DOHH2 (cell line): ENCODE data around the gene TMEM186.

Experiments used
- H3F3A ChIP-seq: fragments of 200-600 bp; sonication (generic), shearing (Covaris generic); 2 replicates; pipeline ENCODE4 v1.6.0; 2016; ENCODE audit warnings: antibody characterized with exemption, mild to moderate bottlenecking; ENCODE audit not compliant: control insufficient read depth, insufficient read depth
- H3K27ac ChIP-seq: fragments of 200-600 bp; sonication (generic); 2 replicates; pipeline ENCODE4 v1.5.1; 2014; ENCODE audit warnings: low read depth, mild to moderate bottlenecking, low read length, moderate library complexity
- H3K27me3 ChIP-seq: fragments of 200-600 bp; sonication (generic); 2 replicates; pipeline ENCODE4 v1.6.1; 2014; ENCODE audit warnings: mild to moderate bottlenecking, low read length, mixed read lengths; ENCODE audit not compliant: control insufficient read depth
- H3K36me3 ChIP-seq: fragments of 200-600 bp; sonication (generic); 2 replicates; pipeline ENCODE4 v1.6.1; 2014; ENCODE audit warnings: mild to moderate bottlenecking, low read length, moderate library complexity, mixed read lengths; ENCODE audit not compliant: control insufficient read depth
- H3K4me1 ChIP-seq: fragments of 200-600 bp; sonication (generic); 2 replicates; pipeline ENCODE4 v1.6.1; 2014; ENCODE audit warnings: mild to moderate bottlenecking, low read length, mixed read lengths; ENCODE audit not compliant: control insufficient read depth
- H3K4me2 ChIP-seq: fragments of 200-600 bp; sonication (generic); 2 replicates; pipeline ENCODE4 v1.6.0; 2014; ENCODE audit warnings: mild to moderate bottlenecking, low read length, moderate library complexity
- H3K4me3 ChIP-seq: fragments of 200-600 bp; sonication (generic); 2 replicates; pipeline ENCODE4 v1.5.1; 2014; ENCODE audit warnings: mild to moderate bottlenecking, low read length, mixed read lengths
- H3K79me2 ChIP-seq: fragments of 200-600 bp; sonication (generic); 2 replicates; pipeline ENCODE4 v1.6.1; 2014; ENCODE audit warnings: mild to moderate bottlenecking, low read length, mixed read lengths; ENCODE audit not compliant: control insufficient read depth
- H3K9me2 ChIP-seq: fragments of 200-600 bp; sonication (generic); replicated peaks from 2 replicates; pipeline ENCODE4 v1.6.1; 2014; ENCODE audit warnings: mild to moderate bottlenecking, low read length, mixed read lengths; ENCODE audit not compliant: control insufficient read depth
- H3K9me3 ChIP-seq: fragments of 200-600 bp; sonication (generic); 2 replicates; pipeline ENCODE4 v1.6.1; 2014; ENCODE audit warnings: antibody characterized with exemption, low read length, mixed read lengths; ENCODE audit not compliant: control insufficient read depth, insufficient read depth
- H4K20me1 ChIP-seq: fragments of 200-600 bp; sonication (generic); 2 replicates; pipeline ENCODE4 v1.6.0; 2014; ENCODE audit warnings: low read depth, mild to moderate bottlenecking, antibody characterized with exemption, low read length, moderate library complexity; ENCODE audit not compliant: control insufficient read depth, insufficient read depth
- CTCF ChIP-seq: fragments of 200-600 bp; sonication (generic); IDR thresholded peaks from one replicate; pipeline ENCODE4 v1.5.1; 2014; ENCODE audit warnings: antibody characterized with exemption, mild to moderate bottlenecking, low read depth, low read length; ENCODE audit not compliant: poor library complexity, severe bottlenecking
- EZH2phosphoT487 ChIP-seq: fragments of 200-600 bp; sonication (generic); IDR thresholded peaks from 2 replicates; pipeline ENCODE4 v1.6.1; 2017; ENCODE audit warnings: borderline replicate concordance, mild to moderate bottlenecking, antibody characterized with exemption, low read length, moderate library complexity, mixed read lengths

TMEM186 gene

GRCh38 chr16:8808009-8808408, 10.6 kb upstream of the TMEM186 start:
- H4K20me1 ChIP-seq, result peaks cover 3% of the 10 kb centered on the region; the same call in 1 of the 2 replicates
- H3K4me2 ChIP-seq, result no peak overlapping the region

GRCh38 chr16:8807189-8807588, 9.8 kb upstream of the TMEM186 start:
- H3F3A ChIP-seq, result 0 out of 2 replicates have a peak, but pooled peaks cover 2% of the 10 kb centered on the region
- H3K9me2 ChIP-seq, result no peaks in the 10 kb centered on the region
- peaks cover 90% of the 10 kb centered on the region for H3K36me3 ChIP-seq
- H3K4me3 ChIP-seq, result no peak overlapping the region
- no peaks in the 10 kb centered on the region for H3K4me1 ChIP-seq
- H3K9me3 ChIP-seq, result no peaks in the 10 kb centered on the region
- TF ChIP-seq EZH2phosphoT487 (no peak), CTCF (no peak)
- H3K27me3 ChIP-seq, result no peaks in the 10 kb centered on the region
- peaks cover 3% of the 10 kb centered on the region; the same call in 1 of the 2 replicates for H4K20me1 ChIP-seq
- H3K79me2 ChIP-seq, result peaks cover 53% of the 10 kb centered on the region
- no peak overlapping the region for H3K27ac ChIP-seq
- no peak overlapping the region for H3K4me2 ChIP-seq

More at GRCh38 chr16:8808009-8808408, 10.6 kb upstream of the TMEM186 start:
- Histone ChIP-seq H3K9me2 (no peaks in the 10 kb centered on the region), H3K4me3 (no peak overlapping the region), H3K27ac (no peak overlapping the region), H3K9me3 (no peaks in the 10 kb centered on the region), H3K36me3 (peaks cover 90% of the 10 kb centered on the region), H3F3A (0 out of 2 replicates have a peak, but pooled peaks cover 2% of the 10 kb centered on the region), H3K27me3 (no peaks in the 10 kb centered on the region), H3K79me2 (peaks cover 45% of the 10 kb centered on the region), H3K4me1 (no peaks in the 10 kb centered on the region)
- TF ChIP-seq EZH2phosphoT487 (no peak), CTCF (no peak)

- H3K79me2 ChIP-seq, result peaks cover 61% of the 10 kb centered on the region
These were observed 9.0 kb upstream of the TMEM186 start for GRCh38 chr16:8806272-8806983.

More at GRCh38 chr16:8806272-8806983, 9.0 kb upstream of the TMEM186 start:
- no peaks in the 10 kb centered on the region for H3K9me2 ChIP-seq
- H3K4me2 ChIP-seq, result no peak overlapping the region
- H3F3A ChIP-seq, result 0 out of 2 replicates have a peak, but pooled peaks cover 2% of the 10 kb centered on the region
- no peaks in the 10 kb centered on the region for H3K27me3 ChIP-seq
- TF ChIP-seq CTCF (no peak), EZH2phosphoT487 (no peak)
- no peaks in the 10 kb centered on the region for H3K4me1 ChIP-seq
- no peak overlapping the region for H3K4me3 ChIP-seq
- H3K27ac ChIP-seq, result no peak overlapping the region
- H3K36me3 ChIP-seq, result peaks cover 89% of the 10 kb centered on the region
- peaks cover 3% of the 10 kb centered on the region; the same call in 1 of the 2 replicates for H4K20me1 ChIP-seq
- no peaks in the 10 kb centered on the region for H3K9me3 ChIP-seq
